ENCODE measurements around the gene CTNNBIP1.

The CTNNBIP1 gene

DNA sequence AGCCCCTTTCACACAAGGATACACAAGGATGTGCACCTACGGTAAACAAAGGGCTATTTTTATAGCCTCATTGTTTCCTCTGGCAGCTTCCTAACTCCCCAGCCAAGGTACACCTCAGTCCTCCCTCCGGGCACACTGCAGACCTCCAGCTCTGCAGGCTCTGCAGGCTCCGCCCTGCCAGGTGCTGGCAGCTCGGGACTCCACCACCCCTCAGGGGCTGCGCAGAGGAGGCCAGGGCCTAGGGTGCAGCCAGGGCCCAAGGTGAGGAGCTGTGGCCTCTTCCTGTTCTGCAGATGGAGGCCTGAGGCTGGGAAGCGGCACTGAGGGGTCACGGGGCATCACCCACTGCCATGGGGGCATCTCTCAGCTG lies 66.5 kb downstream of the CTNNBIP1 start:
- H3K4me3 Mint-ChIP-seq = no peak overlapping the region
- ATAC-seq = no peak
- H3K9me3 Mint-ChIP-seq = no peaks in the 10 kb centered on the region
- H3K4me1 Mint-ChIP-seq = no peaks in the 10 kb centered on the region
- no peak overlapping the region for H3K27ac Mint-ChIP-seq
- no peaks in the 10 kb centered on the region for H3K27me3 Mint-ChIP-seq
- no peak for DNase-seq

DNA sequence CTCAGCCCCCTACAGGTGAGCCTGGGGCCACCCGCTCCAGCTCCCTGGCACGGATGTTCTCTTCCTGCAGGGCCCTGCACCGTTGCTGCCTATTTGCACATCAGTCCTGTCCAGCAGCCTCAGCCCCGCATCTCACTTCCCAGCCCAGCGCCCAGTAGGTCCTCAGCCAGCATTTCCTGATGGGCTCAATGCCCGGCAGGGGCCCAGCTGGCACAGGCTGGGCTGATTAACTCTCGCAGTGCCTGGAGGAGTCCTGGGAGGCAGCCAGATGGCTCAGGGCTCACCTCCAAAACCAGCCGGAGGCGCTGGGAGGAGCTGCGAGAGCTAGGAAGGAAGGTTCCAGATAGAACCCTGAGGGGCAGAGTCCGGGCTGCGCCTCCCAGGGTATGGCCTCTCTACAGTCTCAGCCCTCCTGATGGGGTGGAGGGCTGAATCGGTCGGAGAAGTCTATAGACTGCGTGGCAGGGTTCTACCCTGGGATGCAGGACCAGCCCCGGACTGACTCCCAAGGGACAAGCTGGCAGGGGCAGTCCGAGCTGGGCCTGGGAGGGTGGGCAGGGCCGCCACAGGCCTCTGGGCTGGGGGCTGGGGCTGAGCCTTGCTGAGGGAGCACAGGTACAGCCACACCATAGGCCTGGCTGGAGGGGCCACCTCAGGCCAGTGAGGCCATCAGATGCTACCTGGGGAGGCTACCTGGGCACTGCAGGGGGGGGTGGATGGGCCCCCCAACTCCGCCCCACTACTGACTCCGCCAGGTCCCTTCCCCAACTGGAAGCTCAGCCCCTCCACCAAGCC lies 67.1 kb downstream of the CTNNBIP1 start:
- Mint-ChIP-seq H3K9me3 (no peaks in the 10 kb centered on the region), H3K4me3 (no peak overlapping the region), H3K27me3 (no peaks in the 10 kb centered on the region), H3K4me1 (no peaks in the 10 kb centered on the region), H3K27ac (peak overlapping the region in 1 of 2 donors; percentile 76)
- ATAC-seq (peak; percentile 15), DNase-seq (no peak)

DNA sequence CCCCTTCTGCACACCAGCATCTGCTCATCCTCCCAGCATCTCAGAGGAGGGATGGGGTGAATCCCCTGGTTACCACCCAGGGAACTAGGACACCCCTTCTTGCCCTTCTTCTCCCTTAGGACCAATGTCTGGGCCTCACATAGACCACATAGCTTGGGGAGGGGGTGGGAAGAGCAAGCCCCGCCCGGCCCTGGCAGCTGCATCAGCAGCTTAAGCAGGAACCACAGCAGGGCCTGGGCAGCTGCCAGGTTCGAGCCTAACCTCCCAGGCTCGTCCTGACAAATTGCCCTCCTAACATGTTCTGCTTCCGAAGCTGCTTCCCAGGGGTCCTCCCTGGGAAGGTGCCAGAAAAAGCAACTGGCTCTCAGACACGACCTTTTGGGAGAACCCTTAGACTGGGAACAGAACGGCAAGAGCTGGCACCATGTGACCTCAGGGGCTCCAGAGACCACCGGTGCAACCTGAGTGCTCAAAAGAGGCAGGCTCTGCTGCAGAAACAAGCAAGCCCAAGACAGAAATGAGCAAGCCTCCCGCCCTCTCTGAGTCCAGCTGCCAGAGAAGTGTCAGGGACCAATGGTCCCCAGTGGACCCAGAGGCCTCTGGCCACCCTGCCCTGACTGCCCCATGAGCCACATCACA lies 67.9 kb downstream of the CTNNBIP1 start:
- no peaks in the 10 kb centered on the region for H3K9me3 Mint-ChIP-seq
- H3K27ac Mint-ChIP-seq = no peak overlapping the region
- H3K4me3 Mint-ChIP-seq = no peak overlapping the region
- DNase-seq (no peak), ATAC-seq (no peak)
- H3K27me3 Mint-ChIP-seq = no peaks in the 10 kb centered on the region
- H3K4me1 Mint-ChIP-seq = no peaks in the 10 kb centered on the region

DNA sequence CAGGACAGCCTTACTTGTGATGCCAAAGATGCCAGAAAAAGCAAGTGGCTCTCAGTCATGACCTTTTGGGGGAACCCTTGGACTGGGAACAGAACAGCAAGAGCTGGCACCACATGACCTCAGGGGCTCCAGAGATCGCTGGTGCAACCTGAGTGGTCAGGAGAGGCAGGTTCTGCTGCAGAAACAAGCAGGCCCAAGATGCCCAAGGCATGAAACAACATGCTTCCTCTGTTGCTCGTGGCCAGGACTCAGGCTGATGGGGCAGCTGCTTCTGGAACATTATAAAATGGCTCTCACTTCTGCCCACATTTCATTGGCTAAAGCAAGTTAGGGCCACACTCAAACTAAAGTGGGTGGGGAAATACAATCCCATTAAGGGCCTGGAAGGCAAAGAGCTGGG lies 68.6 kb downstream of the CTNNBIP1 start:
- DNase-seq (no peak), ATAC-seq (no peak)
- H3K9me3 Mint-ChIP-seq = no peaks in the 10 kb centered on the region
- no peak overlapping the region for H3K27ac Mint-ChIP-seq
- H3K4me1 Mint-ChIP-seq = no peaks in the 10 kb centered on the region
- no peak overlapping the region for H3K4me3 Mint-ChIP-seq
- H3K27me3 Mint-ChIP-seq = no peaks in the 10 kb centered on the region

DNA sequence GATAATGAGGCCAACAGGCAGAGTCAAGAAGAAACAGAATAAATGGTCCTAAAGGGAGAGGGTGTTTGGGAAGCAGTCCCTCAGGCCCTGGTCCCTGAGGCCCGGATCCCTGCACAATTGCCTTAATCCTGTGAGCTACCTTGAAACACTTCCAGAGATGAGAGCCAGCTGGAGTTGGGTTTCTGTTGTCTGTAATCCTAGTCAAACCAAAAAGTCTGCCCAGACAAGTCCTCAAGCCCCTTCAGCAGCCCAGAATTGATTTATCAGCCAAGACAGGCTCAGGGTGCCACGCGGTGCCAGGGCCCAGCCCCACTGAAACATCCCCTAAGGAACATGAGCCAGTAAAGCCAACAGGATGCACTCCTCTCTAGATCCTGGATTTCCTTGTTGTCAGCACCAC lies 69.9 kb downstream of the CTNNBIP1 start:
- no peaks in the 10 kb centered on the region for H3K4me1 Mint-ChIP-seq
- no peaks in the 10 kb centered on the region for H3K27me3 Mint-ChIP-seq
- peak overlapping the region in 1 of 2 donors; percentile 31 for H3K27ac Mint-ChIP-seq
- no peak for DNase-seq
- ATAC-seq = no peak
- H3K9me3 Mint-ChIP-seq = no peaks in the 10 kb centered on the region
- no peak overlapping the region for H3K4me3 Mint-ChIP-seq

DNA sequence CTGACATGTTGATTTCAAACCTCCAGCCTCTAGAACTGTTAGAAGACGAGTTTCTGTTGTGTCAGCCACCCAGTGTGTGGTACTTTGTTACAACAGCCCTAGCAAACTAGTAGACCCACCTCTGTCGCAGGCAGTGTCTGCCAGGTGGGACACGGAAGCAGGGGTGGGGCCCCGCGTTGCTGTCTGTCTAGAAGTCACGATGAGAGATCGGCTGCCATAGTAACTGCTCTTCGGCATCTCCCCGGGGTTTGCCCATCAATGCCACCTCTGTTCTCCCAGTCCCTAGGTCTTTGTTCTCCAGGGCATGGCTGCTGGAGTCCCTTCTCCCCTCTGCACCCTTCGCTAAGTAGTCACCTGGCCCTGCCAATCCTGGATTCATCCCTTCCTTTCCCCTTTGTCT lies 71.1 kb downstream of the CTNNBIP1 start:
- H3K4me3 Mint-ChIP-seq = no peak overlapping the region
- DNase-seq = no peak
- H3K27me3 Mint-ChIP-seq = no peaks in the 10 kb centered on the region
- no peaks in the 10 kb centered on the region for H3K4me1 Mint-ChIP-seq
- H3K27ac Mint-ChIP-seq = no peak overlapping the region
- no peak for ATAC-seq
- no peaks in the 10 kb centered on the region for H3K9me3 Mint-ChIP-seq

DNA sequence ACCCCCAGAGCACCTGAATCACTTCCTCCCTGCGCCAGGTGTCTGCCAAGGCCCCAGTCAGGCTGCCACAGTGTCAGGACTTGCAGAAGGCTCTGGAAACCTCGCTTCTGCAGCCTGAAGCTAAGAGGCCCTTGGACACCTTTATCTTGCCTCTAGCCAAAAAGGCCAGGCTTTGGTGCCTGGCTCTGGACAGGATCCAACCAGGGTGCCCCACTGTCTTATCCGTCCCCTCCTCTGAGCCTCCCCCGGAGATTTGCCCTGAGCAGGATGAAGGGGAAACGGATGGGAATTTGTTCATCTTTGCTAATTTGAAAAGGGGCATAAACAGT lies 73.5 kb downstream of the CTNNBIP1 start:
- ATAC-seq (no peak), DNase-seq (no peak)
- Mint-ChIP-seq H3K9me3 (no peaks in the 10 kb centered on the region), H3K4me3 (no peak overlapping the region), H3K27me3 (no peaks in the 10 kb centered on the region), H3K27ac (peak overlapping the region in 1 of 2 donors; percentile 21), H3K4me1 (no peaks in the 10 kb centered on the region)

DNA sequence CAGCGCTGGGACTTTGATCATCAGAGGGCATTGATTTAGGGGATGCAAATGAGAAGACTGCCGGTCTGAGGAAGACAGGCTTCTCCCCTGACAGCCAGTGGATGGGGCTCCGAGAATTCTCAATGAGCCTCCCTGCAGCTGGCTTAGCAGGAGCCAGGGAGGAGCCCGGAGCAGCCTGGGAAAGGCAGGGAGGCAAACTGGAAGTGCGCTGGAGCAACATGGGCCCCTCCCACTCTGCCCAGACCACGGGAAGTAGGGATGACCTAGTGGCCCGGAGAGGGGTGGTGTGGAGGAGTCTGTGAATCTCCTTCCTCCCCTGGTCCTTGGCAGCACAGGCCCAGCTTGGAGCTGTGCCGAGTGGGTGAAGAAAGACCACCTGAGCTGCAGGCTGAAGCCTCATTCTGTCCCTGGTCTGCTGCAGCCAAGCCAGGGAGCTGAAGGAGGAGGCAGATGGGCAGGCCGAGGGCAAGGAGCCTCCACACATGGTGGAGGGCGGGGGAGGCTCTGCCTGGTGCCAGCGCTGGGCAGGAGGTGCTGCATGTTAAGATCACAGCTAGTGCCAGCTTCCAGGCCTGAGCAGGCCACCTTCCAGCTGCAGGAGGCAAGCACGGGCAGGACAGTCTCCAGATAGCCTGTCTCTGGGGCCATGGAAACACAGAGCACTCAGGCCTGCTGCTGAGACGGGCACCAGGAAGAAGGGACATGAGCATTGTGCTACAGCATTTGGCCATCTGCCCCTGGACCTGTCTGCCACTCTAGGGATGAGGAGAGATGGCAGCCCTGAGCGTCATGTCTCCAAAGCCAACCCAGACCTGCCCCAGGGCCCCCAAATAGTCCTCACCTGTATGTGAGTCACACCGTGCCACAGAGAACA lies 74.1 kb downstream of the CTNNBIP1 start:
- DNase-seq = no peak
- H3K27me3 Mint-ChIP-seq = no peaks in the 10 kb centered on the region
- H3K27ac Mint-ChIP-seq = no peak overlapping the region
- ATAC-seq = no peak
- no peak overlapping the region for H3K4me3 Mint-ChIP-seq
- H3K4me1 Mint-ChIP-seq = no peaks in the 10 kb centered on the region
- H3K9me3 Mint-ChIP-seq = no peaks in the 10 kb centered on the region

DNA sequence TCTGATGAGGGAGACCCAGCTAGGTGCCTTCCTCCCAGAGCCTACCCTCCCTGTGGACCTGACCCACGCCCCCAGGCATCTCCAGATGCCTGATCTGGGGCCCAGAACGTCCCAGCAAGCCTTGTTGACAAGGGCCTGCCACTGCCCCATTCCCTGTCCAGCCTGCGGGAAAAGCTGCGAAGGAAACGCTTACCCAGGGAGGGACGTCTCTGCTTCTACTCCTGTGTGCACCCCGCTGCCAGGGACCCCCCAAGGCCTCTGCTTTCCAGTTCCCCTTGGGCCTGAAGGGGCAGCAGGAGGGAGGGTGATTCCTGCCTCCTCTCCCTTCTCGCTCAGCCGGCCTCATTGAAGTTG lies 74.7 kb downstream of the CTNNBIP1 start:
- peak overlapping the region in 1 of 2 donors; percentile 67 for H3K27ac Mint-ChIP-seq
- no peak for ATAC-seq
- H3K4me1 Mint-ChIP-seq = no peaks in the 10 kb centered on the region
- H3K4me3 Mint-ChIP-seq = no peak overlapping the region
- H3K27me3 Mint-ChIP-seq = no peaks in the 10 kb centered on the region
- DNase-seq = no peak
- H3K9me3 Mint-ChIP-seq = no peaks in the 10 kb centered on the region

DNA sequence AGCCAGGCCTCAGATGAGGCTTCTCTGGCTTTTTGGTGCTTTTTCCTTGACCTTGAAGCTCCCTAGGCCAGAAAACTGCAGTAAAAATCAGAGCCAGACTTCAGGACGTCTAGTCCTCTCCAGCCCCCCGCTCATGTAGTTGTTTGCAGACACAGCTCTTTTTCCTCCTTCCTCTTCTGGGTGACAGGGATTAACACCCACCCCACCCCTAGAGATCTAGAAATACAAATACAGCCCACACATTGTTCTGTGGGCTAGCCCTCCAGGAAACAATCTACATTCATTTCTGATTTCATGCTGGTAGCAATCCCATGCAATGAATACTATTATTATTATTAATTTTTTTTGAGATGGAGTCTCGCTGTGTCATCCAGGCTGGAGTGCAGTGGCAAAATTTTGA lies 76.4 kb downstream of the CTNNBIP1 start:
- no peak overlapping the region for H3K27ac Mint-ChIP-seq
- no peaks in the 10 kb centered on the region for H3K9me3 Mint-ChIP-seq
- no peak for ATAC-seq

DNA sequence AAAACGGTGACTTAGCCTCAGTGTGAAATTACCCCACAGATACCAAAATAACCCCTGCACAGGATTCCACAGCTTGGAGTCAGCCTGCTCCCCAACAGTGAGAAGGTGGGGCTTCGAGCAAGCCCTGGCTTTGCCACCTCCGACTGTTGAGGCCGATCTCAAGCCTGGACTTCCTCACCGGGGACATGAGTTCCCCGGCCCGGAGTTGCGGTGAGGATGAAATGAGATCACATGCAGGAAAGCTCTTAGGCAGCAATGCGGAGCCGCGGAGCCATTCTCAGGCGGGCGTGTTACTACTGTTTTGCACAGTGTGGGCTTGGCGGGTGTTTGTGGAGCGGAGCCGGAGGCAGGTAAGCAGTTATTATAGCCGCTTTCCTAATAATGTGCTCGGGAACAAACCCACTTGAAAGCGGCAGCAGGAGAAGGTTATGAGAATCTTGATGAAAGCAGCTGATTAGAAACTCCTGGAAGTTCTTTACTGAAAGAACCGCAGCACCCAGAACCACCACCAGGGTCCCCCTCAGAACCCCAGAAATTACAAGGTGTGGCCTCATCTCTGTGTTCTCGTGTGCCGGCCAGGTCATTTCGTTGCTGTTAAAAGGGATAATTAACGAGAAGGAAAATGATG lies 82.4 kb downstream of the CTNNBIP1 start:
- peak overlapping the region in 1 of 2 donors; percentile 14 for H3K27ac Mint-ChIP-seq
- no peaks in the 10 kb centered on the region for H3K9me3 Mint-ChIP-seq
- peaks cover 24% of the 10 kb centered on the region for H3K4me1 Mint-ChIP-seq
- H3K4me3 Mint-ChIP-seq = peak overlapping the region; percentile 15 to 35
- ATAC-seq (no peak), DNase-seq (no peak)
- peaks cover 22% of the 10 kb centered on the region for H3K27me3 Mint-ChIP-seq

More for the DNA sequence above, 76.4 kb downstream of the CTNNBIP1 start:
- Mint-ChIP-seq H3K27me3 (no peaks in the 10 kb centered on the region), H3K4me3 (no peak overlapping the region), H3K4me1 (no peaks in the 10 kb centered on the region)
- DNase-seq = no peak

DNA sequence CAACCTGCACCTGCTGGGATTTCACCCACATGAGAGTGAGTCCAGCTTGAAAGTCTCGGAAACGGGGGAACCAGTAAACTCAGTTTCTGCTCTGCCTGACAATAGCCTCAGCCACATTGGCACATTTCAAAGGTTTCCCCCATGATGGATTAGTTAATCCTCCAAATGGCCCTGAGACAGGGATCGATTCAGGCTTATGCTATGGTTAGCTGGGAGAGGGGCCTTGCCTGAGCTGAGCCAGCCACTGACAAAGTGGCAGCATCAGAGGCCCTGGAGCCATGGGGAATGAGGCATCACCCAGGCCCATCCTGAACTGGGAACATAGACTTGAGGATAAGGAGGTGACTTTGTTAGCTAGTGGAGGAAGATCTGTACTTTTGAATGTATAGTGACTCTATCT lies 83.5 kb downstream of the CTNNBIP1 start:
- Mint-ChIP-seq H3K27me3 (peaks cover 22% of the 10 kb centered on the region), H3K4me3 (no peak overlapping the region), H3K9me3 (no peaks in the 10 kb centered on the region), H3K4me1 (peaks cover 34% of the 10 kb centered on the region), H3K27ac (no peak overlapping the region)
- ATAC-seq (no peak), DNase-seq (no peak)

DNA sequence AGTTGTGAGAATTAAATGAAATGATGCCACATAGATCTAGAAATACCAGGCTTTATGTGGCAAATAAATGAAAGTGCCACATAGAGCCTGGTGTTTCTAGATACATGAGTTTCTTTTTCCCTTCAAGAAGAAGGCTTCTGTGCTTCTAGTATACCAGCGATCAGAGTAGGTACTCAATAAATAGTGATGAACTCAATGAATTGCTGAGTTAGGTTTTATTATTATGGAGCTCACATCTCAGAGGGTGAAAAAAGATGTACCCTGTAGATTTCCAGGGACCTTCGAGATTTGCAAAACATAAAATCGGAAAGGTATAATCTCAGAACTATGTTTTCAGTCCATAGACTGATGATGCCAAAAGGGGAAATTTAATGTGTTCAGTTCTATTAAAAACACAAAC lies 84.0 kb downstream of the CTNNBIP1 start:
- Mint-ChIP-seq H3K4me1 (peaks cover 34% of the 10 kb centered on the region), H3K9me3 (no peaks in the 10 kb centered on the region), H3K27me3 (peaks cover 22% of the 10 kb centered on the region), H3K4me3 (no peak overlapping the region), H3K27ac (no peak overlapping the region)
- DNase-seq = no peak
- no peak for ATAC-seq

DNA sequence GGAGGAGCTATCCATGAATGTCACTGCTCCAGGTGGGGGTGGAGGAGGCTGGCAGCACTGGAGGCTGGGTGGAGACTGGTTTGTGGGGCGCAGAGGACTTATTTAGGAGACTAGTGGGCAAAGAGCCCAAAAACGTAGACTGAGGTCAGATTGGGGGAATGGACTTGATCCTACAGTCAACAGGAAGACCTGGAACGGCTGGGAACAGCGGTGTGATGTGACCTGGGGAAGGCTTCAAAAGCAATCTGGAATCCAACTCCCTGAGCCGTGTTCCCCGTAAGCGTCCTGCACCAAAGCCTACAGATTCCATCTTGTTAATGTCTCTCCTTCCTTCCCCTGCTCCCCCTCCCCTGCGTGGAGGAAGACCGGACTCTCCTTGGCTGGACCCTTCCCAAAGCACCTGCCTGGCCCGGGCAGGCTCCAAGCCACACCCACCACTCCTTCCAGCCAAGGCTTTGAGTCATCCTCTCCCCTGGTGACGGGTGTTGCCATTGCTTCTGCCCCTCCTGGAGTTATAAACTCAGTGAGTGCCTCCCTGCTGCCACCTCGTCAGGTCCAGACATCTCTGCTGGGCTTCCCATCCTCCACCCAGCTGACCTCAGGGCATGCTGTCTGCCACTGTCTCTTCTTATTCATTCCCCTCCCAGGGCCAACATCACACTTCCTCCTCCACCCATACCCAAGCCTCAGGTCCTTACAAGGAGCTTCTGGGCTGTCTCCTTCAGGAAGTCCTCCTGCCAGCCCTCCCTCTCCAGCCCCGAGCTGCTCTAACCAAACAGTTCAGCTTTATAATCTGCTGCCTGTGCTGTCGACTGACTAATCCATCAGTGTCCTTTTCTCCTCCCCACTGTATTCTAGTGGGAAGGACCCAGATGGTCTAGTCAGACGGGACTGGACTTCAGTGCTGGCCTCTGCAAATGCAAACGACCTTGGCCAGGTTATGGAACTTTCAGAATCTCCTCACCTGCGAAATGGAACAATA lies 84.7 kb downstream of the CTNNBIP1 start:
- Mint-ChIP-seq H3K9me3 (no peaks in the 10 kb centered on the region), H3K4me1 (peaks cover 40% of the 10 kb centered on the region), H3K27me3 (peaks cover 22% of the 10 kb centered on the region), H3K27ac (peak overlapping the region in 1 of 2 donors; percentile 39), H3K4me3 (peak overlapping the region; percentile 71 to 84)
- DNase-seq (peak; percentile 26 to 31), ATAC-seq (peak; percentile 33)

DNA sequence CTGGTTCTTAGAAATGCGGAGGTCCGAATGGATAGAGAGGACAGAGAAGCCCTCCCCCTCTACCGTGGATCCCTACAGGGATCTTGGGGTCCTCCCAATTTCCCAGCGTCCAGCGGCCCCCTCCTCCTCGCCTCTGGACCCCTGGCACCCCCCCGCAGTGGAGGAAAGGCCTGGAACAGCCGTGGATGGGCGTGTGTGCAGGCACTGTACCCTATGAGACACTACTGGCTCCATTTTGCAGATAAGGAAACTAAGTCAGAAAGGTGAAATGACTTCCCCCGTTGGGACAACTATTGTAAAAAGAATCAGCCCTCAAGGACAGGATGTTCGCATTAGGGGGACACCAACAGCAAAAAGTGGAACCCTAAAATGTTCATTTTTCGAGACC lies 85.4 kb downstream of the CTNNBIP1 start:
- no peak overlapping the region for H3K27ac Mint-ChIP-seq
- ATAC-seq (no peak), DNase-seq (no peak)
- no peaks in the 10 kb centered on the region for H3K9me3 Mint-ChIP-seq
- H3K4me1 Mint-ChIP-seq = peaks cover 41% of the 10 kb centered on the region
- H3K27me3 Mint-ChIP-seq = peaks cover 22% of the 10 kb centered on the region
- H3K4me3 Mint-ChIP-seq = peak overlapping the region; percentile 71 to 84

Data from stimulated activated naive CD8-positive, alpha-beta T cell treated with anti-CD3 and anti-CD28 coated beads, Interleukin-15, amount 100 ng/mL, for 72 hours (primary cell).